HG03060 (cell line): ENCODE measurements around the gene VCAN.

Source experiments
- ATAC-seq: cut with Tn5 transposase; IDR thresholded peaks from one replicate; pipeline ENCODE4 v1.9.1; 2021; ENCODE audit warnings: low read depth, moderate number of reproducible peaks; ENCODE audit not compliant: unreplicated experiment

VCAN gene

GRCh38 chr5:83559118-83559785 lies 87.7 kb downstream of the VCAN start:
- ATAC-seq: no peak

GRCh38 chr5:83562071-83562606 lies 90.6 kb downstream of the VCAN start:
- no peak for ATAC-seq

- ATAC-seq: no peak
These were observed 91.4 kb downstream of the VCAN start for GRCh38 chr5:83562791-83563557.

- ATAC-seq: no peak
These were observed 92.1 kb downstream of the VCAN start for GRCh38 chr5:83563631-83564030.

GRCh38 chr5:83564069-83564749 lies 92.7 kb downstream of the VCAN start:
- ATAC-seq: no peak

- no peak for ATAC-seq
These were observed 96.2 kb downstream of the VCAN start for GRCh38 chr5:83567741-83568140.

- ATAC-seq: no peak
These were observed 96.6 kb downstream of the VCAN start for GRCh38 chr5:83568186-83568585.

- ATAC-seq: no peak
These were observed 99.4 kb downstream of the VCAN start for GRCh38 chr5:83570916-83571315.

- no peak for ATAC-seq
These were observed 100.7 kb downstream of the VCAN start for GRCh38 chr5:83572271-83572670.

GRCh38 chr5:83576341-83576740 lies 104.8 kb downstream of the VCAN start:
- no peak for ATAC-seq

- ATAC-seq: no peak
These were observed 105.6 kb downstream of the VCAN start for GRCh38 chr5:83577036-83577636.

- no peak for ATAC-seq
These were observed 112.3 kb downstream of the VCAN start for GRCh38 chr5:83583859-83584258.

GRCh38 chr5:83586874-83587776 lies 115.6 kb downstream of the VCAN start:
- ATAC-seq: no peak

GRCh38 chr5:83589786-83590185 lies 118.2 kb downstream of the VCAN start:
- no peak for ATAC-seq

GRCh38 chr5:83590966-83591365 lies 119.4 kb downstream of the VCAN start:
- ATAC-seq: no peak

GRCh38 chr5:83595217-83595616 lies 123.7 kb downstream of the VCAN start:
- ATAC-seq: no peak

GRCh38 chr5:83608122-83608521 lies 136.6 kb downstream of the VCAN start:
- no peak for ATAC-seq

- ATAC-seq: no peak
These were observed 143.3 kb downstream of the VCAN start for GRCh38 chr5:83614841-83615240.

GRCh38 chr5:83628360-83628759 lies 156.8 kb downstream of the VCAN start:
- no peak for ATAC-seq
